GM19099 (cell line): ENCODE results near the gene ZBTB7C.

Experiments used
- POLR2A ChIP-seq: IDR thresholded peaks from 3 replicates; pipeline ENCODE4 v1.6.1; 2011; ENCODE audit warnings: low read depth; ENCODE audit not compliant: insufficient read length; ENCODE audit errors: extremely low read depth

Gene ZBTB7C

GRCh38 chr18:48290162-48290926 lies 118.8 kb downstream of the ZBTB7C start:
- no peak for TF ChIP-seq POLR2A

- no peak for TF ChIP-seq POLR2A
These were observed 124.4 kb downstream of the ZBTB7C start for GRCh38 chr18:48284743-48285142.

GRCh38 chr18:48279312-48279711 lies 129.9 kb downstream of the ZBTB7C start:
- no peak for TF ChIP-seq POLR2A

- no peak for TF ChIP-seq POLR2A
These were observed 131.1 kb downstream of the ZBTB7C start for GRCh38 chr18:48278081-48278480.

- TF ChIP-seq POLR2A = no peak
These were observed 134.9 kb downstream of the ZBTB7C start for GRCh38 chr18:48274301-48274700.

- no peak for TF ChIP-seq POLR2A
These were observed 138.3 kb downstream of the ZBTB7C start for GRCh38 chr18:48270929-48271328.

GRCh38 chr18:48265328-48265727 lies 143.9 kb downstream of the ZBTB7C start:
- no peak for TF ChIP-seq POLR2A

- no peak for TF ChIP-seq POLR2A
These were observed 145.0 kb downstream of the ZBTB7C start for GRCh38 chr18:48263914-48264902.

GRCh38 chr18:48263192-48263853 lies 145.9 kb downstream of the ZBTB7C start:
- TF ChIP-seq POLR2A = no peak

- no peak for TF ChIP-seq POLR2A
These were observed 148.9 kb downstream of the ZBTB7C start for GRCh38 chr18:48260237-48260636.

GRCh38 chr18:48256848-48257247 lies 152.3 kb downstream of the ZBTB7C start:
- TF ChIP-seq POLR2A = no peak

- TF ChIP-seq POLR2A = no peak
These were observed 155.0 kb downstream of the ZBTB7C start for GRCh38 chr18:48254077-48254602.

GRCh38 chr18:48252525-48252924 lies 156.7 kb downstream of the ZBTB7C start:
- no peak for TF ChIP-seq POLR2A

GRCh38 chr18:48250918-48251317 lies 158.3 kb downstream of the ZBTB7C start:
- TF ChIP-seq POLR2A = no peak

- TF ChIP-seq POLR2A = no peak
These were observed 158.7 kb downstream of the ZBTB7C start for GRCh38 chr18:48250362-48250907.
